Body of pancreas (tissue), 4 donors: ENCODE results near the gene PPFIA2.

ENCODE experiments used
- POLR2A ChIP-seq, 3 donors: fragments of 450-650 bp; IDR thresholded peaks; one replicate each; pipeline ENCODE4 v1.6.1; 2016; ENCODE audit warnings: antibody characterized with exemption in 3 of 3, mild to moderate bottlenecking in 2 of 3
- TF ChIP-seq, protein P1 (sequence below), 7 experiments: fragments of 450-650 bp in 4 of 7; fragments of 200-600 bp in 3 of 7; sonication (generic) in 3 of 7; IDR thresholded peaks; one replicate each; pipeline ENCODE4 v1.5.1; 2016 to 2019; ENCODE audit warnings: antibody characterized with exemption in 7 of 7

DNA sequence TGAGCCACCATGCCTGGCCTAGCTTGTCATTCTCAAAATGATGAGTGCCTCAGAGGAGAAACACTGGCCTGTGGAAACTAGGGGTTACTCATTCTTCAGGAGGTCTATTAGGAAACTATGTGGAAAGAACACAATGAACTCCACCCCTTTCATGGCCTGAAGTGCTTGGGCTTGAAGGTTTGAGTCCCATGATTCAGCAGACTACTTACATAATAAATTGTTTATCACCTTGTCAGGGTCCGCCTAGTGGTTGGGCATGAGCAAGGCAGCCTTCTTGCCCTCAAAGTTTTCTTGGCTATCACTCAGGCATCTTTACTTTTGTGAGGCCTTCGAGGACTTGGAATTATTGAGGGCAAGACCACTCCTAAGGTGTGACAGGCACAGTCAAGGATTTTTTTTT lies 430.1 kb downstream of the PPFIA2 start:
- TF ChIP-seq, protein P1, sequence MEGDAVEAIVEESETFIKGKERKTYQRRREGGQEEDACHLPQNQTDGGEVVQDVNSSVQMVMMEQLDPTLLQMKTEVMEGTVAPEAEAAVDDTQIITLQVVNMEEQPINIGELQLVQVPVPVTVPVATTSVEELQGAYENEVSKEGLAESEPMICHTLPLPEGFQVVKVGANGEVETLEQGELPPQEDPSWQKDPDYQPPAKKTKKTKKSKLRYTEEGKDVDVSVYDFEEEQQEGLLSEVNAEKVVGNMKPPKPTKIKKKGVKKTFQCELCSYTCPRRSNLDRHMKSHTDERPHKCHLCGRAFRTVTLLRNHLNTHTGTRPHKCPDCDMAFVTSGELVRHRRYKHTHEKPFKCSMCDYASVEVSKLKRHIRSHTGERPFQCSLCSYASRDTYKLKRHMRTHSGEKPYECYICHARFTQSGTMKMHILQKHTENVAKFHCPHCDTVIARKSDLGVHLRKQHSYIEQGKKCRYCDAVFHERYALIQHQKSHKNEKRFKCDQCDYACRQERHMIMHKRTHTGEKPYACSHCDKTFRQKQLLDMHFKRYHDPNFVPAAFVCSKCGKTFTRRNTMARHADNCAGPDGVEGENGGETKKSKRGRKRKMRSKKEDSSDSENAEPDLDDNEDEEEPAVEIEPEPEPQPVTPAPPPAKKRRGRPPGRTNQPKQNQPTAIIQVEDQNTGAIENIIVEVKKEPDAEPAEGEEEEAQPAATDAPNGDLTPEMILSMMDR (IDR thresholded peaks at IDR 0.05), result no peak
- TF ChIP-seq POLR2A (IDR thresholded peaks at IDR 0.05), result no peak
